GM18517 (cell line): Measurements from ENCODE around the gene TUBGCP3.
"Not testable (repeated sequence)": the region's sequence is repeated elsewhere in the genome, so short reads cannot be mapped to it uniquely, and the experiment has no call there.

Experiments
- ATAC-seq: cut with Tn5 transposase; IDR thresholded peaks from one replicate; pipeline ENCODE4 v1.9.1; 2021; ENCODE audit warnings: mild to moderate bottlenecking, moderate library complexity; ENCODE audit not compliant: unreplicated experiment

Gene TUBGCP3

GRCh38 chr13:112532837-112533745 is 54.9 kb downstream of the TUBGCP3 start:
- no peak for ATAC-seq

GRCh38 chr13:112531263-112531794 is 56.6 kb downstream of the TUBGCP3 start:
- ATAC-seq: no peak

GRCh38 chr13:112530861-112531260 is 57.1 kb downstream of the TUBGCP3 start:
- ATAC-seq: no peak

- no peak for ATAC-seq
These were observed 58.7 kb downstream of the TUBGCP3 start for GRCh38 chr13:112529216-112529615.

- no peak for ATAC-seq
These were observed 61.7 kb downstream of the TUBGCP3 start for GRCh38 chr13:112526146-112526853.

- no peak for ATAC-seq
These were observed 62.5 kb downstream of the TUBGCP3 start for GRCh38 chr13:112525356-112525945.

GRCh38 chr13:112522578-112522977 is 65.4 kb downstream of the TUBGCP3 start:
- no peak for ATAC-seq

GRCh38 chr13:112521073-112521685 is 66.8 kb downstream of the TUBGCP3 start:
- no peak for ATAC-seq

- no peak for ATAC-seq
These were observed 68.4 kb downstream of the TUBGCP3 start for GRCh38 chr13:112519517-112520060.

GRCh38 chr13:112516218-112516617 is 71.7 kb downstream of the TUBGCP3 start:
- no peak for ATAC-seq

- no peak for ATAC-seq
These were observed 74.2 kb downstream of the TUBGCP3 start for GRCh38 chr13:112513761-112514160.

GRCh38 chr13:112510987-112511685 is 76.8 kb downstream of the TUBGCP3 start:
- no peak for ATAC-seq

GRCh38 chr13:112510002-112510780 is 77.8 kb downstream of the TUBGCP3 start:
- no peak for ATAC-seq

GRCh38 chr13:112509190-112509589 is 78.8 kb downstream of the TUBGCP3 start:
- ATAC-seq: no peak

- no peak for ATAC-seq
These were observed 81.9 kb downstream of the TUBGCP3 start for GRCh38 chr13:112506046-112506445.

- no peak for ATAC-seq
These were observed 91.8 kb downstream of the TUBGCP3 start for GRCh38 chr13:112496166-112496565.

- no peak for ATAC-seq
These were observed 92.5 kb downstream of the TUBGCP3 start for GRCh38 chr13:112495465-112495864.

- ATAC-seq: no peak
These were observed 98.8 kb downstream of the TUBGCP3 start for GRCh38 chr13:112489199-112489598.

GRCh38 chr13:112488343-112489050 is 99.5 kb downstream of the TUBGCP3 start:
- not testable (repeated sequence) for ATAC-seq
